CD4-positive, alpha-beta T cell treated with Interleukin-6 for 4 hours (primary cell): ENCODE results near the gene IL25.
"Not testable (repeated sequence)": the region's sequence is repeated elsewhere in the genome, so short reads cannot be mapped to it uniquely, and the experiment has no call there.

ENCODE experiments used
- DNase-seq: peaks from one replicate; pipeline ENCODE4 v3.0.0-alpha.2; 2020; ENCODE audit warnings: mixed read lengths

Gene IL25

DNA sequence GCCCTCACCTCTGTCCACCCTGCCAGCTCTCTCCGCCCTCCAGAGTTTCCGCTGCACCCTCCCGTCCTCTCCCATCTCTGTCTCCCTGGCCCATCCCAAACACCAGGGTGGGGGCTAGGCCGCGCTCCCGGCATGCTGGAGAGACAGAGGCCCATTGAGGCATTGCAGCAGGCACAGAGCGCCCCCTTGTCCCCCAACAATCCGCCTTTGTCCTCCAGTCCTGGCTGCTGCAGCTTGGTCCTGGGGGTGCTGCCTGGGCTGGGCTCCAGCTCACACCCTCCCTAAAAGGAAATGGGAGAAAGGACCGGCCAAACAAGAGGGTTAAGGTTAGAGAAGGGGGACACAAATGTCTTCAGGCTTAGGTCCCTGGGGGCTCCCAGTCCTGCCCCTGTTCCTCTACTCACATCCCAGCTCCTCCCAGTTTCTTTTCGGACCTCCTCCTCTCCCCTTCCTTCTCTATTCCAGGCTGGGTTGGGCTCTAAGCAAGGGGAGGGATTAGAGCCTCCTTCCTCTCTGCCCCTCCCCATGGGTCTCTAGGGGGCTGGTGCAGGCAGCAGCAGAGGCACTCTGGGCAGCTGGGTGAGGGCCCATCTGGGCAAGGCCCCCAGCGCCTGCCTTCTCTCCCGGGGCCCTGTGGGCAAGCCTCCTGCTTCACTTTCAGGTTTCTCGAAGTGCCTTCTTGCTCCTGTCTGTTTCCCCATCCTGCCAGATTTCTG lies 4.0 kb downstream of the IL25 start, which contains the start of gene CMTM5:
Gene CMTM5, plus strand, starts transcription at position 565 of the 716 bp plus-strand sequence. CDS start 206 bp downstream, outside the sequence.
- no peak for DNase-seq

- DNase-seq, result no peak
These were observed 4.6 kb downstream of the IL25 start for GRCh38 chr14:23377198-23377550.

DNA sequence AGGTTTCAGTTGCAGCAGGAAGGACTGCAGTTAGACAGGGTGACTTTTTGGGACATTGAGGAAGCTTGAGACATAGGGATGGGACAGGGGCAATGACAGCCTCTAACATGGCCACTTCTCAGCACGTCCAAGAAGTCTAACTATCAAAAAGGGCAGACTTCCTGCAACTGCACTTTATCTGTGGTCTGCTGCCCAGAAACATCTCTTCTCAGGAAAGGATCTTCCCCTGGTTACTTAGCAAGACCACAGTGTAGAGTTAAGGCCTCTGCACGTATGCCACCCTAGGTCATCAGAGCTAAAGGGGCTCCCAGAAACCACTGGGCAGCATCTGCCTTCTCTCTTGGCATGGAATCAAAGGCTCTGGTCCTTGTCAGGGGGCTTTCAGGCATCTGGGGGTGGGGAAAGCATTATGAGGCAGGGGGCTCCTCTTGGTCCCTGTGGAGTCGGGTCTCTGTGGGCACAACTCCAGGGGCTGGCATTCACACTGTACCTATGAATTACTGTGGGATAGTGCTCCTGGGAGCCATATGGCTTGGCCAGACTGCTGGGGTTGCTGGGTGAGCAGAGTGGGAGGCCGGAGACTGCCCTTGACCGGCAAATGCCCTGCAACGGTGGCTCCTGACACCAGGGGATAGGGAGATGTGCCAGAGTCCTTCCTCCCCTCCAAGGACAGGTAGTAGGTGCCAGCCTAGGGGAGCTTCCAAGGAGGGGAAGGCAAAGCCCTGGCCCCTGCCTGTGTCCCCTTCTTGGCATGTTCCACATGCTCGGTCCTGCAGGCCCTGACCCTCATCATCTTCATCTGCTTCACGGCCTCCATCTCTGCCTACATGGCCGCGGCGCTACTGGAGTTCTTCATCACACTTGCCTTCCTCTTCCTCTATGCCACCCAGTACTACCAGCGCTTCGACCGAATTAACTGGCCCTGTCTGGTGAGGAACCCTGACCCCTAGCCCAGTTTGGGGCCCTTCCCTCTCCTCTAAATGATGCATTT lies 5.3 kb downstream of the IL25 start:
- no peak for DNase-seq

- no peak for DNase-seq
These were observed 6.1 kb downstream of the IL25 start for GRCh38 chr14:23378612-23379220.

DNA sequence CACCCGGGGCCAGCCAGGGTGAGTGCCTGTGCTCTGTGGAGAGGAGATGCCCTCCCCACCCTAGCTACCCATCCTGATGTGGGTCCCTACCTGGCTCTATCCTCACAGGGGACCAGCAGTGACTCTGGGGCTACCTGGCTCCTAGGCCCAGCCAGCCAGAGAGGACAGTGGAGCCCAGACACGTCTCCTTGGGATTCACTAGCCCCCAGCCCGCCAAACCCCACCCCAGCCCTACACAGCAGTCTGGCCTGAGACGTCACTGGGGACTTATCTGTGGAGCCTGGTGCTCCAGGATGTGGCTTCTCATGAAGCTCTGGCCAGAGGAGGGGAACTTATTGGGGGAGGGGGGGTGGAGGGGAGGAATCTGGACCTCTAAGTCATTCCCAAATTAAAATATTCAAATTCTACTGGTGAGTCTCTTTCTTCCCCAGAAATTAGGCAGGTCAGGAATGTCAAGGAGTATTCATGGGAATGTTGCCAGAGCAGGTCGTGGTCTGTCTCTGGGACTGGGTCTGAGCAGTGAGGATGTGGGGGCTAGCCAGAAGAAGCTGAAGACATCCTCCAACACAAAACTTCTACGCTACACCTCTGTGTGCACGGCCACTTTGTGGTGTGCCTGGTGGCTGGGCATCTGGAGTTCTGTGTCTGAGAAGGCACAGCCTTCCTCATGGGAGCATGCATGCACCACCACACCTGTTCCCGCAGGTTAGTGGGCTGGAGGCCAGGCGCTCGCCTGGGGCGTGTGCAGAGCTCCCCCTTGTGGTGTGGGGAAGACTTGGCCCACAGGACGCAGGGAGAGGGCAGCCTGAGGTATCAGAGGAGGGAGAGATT lies 7.0 kb downstream of the IL25 start:
- DNase-seq, result peak; percentile 80

DNA sequence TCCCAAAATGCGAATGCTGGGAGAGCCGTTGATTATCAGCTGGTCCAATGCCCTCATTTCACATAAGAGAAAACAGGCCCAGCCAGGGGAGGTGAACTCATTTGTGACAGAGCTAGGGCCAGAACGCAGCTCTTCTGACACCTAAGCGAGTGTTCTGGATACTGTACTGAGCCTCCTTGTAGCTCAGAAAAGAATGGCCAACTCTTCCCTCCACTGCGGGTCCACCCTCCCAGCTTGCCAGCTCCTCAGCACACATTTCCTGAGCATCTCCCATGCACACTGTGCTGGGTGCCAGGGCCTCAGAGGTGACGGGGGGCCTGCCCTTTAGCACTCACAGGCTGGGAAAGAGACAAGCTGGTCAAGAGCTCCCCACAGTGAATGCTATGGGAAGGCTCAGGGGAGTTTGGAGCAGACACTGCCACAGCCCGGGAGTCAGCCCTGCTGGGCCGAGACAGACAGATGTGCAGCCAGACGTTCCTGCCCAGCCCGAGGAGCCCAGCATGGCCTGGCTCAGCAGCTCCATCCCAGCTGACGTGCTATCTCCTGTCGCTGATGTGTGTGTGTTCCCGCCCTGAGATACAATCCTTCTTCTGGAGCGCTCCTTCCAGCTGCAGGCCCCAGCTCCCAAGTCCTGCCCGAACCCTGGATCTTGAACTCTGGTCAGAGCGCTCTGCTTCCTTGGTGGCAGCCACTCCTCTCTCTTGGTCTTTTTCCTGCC lies 7.7 kb downstream of the IL25 start:
- DNase-seq, result no peak

DNA sequence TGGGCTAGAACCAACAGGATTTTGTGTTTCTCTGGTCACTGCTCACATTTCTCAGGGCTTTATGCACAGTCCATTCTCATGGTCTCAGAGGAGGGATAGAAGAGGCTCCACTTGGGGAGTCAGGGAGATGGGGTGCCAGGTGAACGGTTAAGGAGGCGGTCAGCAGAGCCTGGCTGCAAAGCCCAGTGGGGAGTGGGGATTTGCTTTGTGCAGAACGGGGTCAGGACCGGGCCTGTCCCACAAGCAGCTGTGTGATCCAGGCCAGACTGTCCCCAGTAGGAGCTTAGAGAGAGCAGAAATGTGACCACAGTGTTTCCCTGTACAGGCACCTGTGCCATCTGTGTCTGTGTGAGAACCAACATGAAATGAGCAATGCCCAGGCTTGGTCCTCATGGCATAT lies 8.4 kb downstream of the IL25 start:
- no peak for DNase-seq

GRCh38 chr14:23381871-23382270 lies 9.3 kb downstream of the IL25 start:
- DNase-seq, result no peak

GRCh38 chr14:23382276-23382675 lies 9.7 kb downstream of the IL25 start:
- DNase-seq, result no peak

- no peak for DNase-seq
These were observed 10.3 kb downstream of the IL25 start for GRCh38 chr14:23382731-23383440.

GRCh38 chr14:23384364-23385080 lies 11.9 kb downstream of the IL25 start:
- no peak for DNase-seq

- DNase-seq, result no peak
These were observed 12.6 kb downstream of the IL25 start for GRCh38 chr14:23385244-23385641.

- no peak for DNase-seq
These were observed 13.1 kb downstream of the IL25 start for GRCh38 chr14:23385642-23386265.

DNA sequence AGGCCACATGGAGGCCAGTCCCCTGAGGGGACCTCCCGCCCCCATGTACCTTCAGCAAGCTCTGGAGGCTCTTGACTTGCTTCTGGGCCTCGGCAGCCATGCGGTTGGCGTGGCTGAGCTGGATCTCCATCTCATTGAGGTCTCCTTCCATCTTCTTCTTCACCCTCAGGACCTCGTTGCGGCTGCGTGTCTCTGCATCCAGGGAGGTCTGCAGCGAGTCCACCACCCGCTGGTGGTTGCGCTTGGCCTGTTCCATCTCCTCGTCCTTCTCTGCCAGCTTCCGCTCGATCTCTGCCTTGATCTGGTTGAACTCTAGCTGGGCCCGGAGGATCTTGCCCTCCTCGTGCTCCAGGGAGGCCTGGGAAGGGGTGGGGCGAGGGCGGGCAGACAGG lies 13.7 kb downstream of the IL25 start:
- not testable (repeated sequence) for DNase-seq

DNA sequence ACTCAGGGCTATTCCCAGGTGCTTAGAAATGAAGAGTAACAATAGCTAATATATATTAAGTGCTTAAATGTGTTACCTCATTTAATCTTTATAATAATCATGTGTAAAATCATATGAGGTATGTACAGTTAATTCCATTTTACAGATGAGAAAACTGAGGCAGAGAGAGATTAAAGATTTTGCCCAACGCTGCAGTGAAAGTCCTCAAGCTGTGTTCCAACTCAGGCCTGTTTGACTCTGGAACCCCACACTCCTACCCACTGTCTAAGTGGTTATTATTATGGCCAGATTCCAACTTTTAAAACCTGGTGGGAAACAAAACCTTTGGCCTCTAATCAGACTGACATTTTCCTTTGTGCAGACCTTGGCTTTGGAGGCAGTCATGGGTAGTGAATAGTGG lies 14.4 kb downstream of the IL25 start:
- DNase-seq, result no peak

- DNase-seq, result no peak
These were observed 15.6 kb downstream of the IL25 start for GRCh38 chr14:23387916-23388882.

- no peak for DNase-seq
These were observed 16.4 kb downstream of the IL25 start for GRCh38 chr14:23388996-23389395.

DNA sequence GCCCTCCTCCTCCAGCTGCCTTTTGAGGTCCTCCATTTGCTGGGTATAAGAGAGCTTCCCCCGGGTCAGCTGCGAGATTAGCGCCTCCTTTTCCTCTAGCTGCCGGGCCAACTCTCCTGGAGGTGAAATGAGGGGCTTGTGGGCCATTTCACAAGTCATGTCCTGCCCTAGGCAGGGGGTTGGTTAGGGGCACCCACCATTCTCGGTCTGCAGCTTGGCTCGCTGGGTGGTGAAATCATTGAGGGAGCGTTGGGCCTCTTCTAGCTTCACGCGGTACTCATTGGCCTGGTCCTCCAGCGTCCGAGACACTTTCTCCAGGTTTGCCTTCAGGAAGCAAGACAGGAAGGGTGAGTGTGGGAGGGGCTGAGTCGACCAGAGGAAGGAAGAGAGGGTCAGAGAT lies 16.8 kb downstream of the IL25 start:
- DNase-seq, result no peak

DNA sequence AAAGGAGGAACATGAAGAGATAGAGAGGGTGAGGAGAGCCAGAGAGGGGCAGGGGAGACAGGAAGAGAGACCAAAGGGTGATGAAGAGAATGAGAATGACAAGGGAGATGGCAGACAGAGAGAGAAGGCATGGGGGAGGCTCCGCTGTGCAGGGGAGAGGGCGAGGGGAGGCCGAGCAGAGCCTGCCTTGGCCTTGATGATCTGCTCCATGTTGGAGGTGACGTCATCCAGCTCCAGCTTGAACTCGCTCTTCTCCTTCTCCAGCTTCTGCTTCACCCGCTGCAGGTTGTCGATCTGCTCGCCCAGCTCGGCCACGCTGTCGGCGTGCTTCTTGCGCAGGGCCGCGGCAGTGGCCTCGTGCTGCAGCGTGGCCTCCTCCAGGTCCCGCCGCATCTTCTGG lies 17.3 kb downstream of the IL25 start:
- not testable (repeated sequence) for DNase-seq
